RWPE2 (cell line): Measurements from ENCODE around the gene AOAH.
"Not testable (repeated sequence)": the region's sequence is repeated elsewhere in the genome, so short reads cannot be mapped to it uniquely, and the experiment has no call there.

Source experiments
- ATAC-seq: fragments of 200-7000 bp; cut with Tn5 transposase; 3 replicates; pipeline ENCODE4 v1.9.1; 2021; ENCODE audit warnings: low read depth
- DNase-seq: peaks from one replicate; pipeline ENCODE4 v3.0.0-alpha.2; 2020; ENCODE audit warnings: low spot score
- H3K27ac ChIP-seq: fragments of 450-650 bp; 2 replicates; pipeline ENCODE4 v1.5.1; 2017; ENCODE audit warnings: mild to moderate bottlenecking; ENCODE audit not compliant: poor library complexity, severe bottlenecking
- H3K27me3 ChIP-seq: fragments of 250-450 bp; sonication (Bioruptor Pico); 2 replicates; pipeline ENCODE4 v1.5.1; 2021; ENCODE audit warnings: mild to moderate bottlenecking, moderate library complexity; ENCODE audit not compliant: insufficient read depth, poor library complexity, severe bottlenecking
- H3K36me3 ChIP-seq: fragments of 250-450 bp; sonication (Bioruptor Pico); 2 replicates; pipeline ENCODE4 v1.5.1; 2020; ENCODE audit warnings: low read depth, mild to moderate bottlenecking, moderate library complexity
- H3K4me1 ChIP-seq: fragments of 250-450 bp; sonication (Bioruptor Pico); 2 replicates; pipeline ENCODE4 v1.5.1; 2021; ENCODE audit warnings: mild to moderate bottlenecking, moderate library complexity; ENCODE audit not compliant: insufficient read depth, poor library complexity, severe bottlenecking
- H3K4me3 ChIP-seq: fragments of 250-450 bp; sonication (Bioruptor Pico); 2 replicates; pipeline ENCODE4 v1.5.1; 2021; ENCODE audit warnings: mild to moderate bottlenecking, moderate library complexity; ENCODE audit not compliant: severe bottlenecking
- H3K9me3 ChIP-seq: fragments of 250-450 bp; sonication (Bioruptor Pico); 2 replicates; pipeline ENCODE4 v1.5.1; 2021; ENCODE audit warnings: mild to moderate bottlenecking, moderate library complexity; ENCODE audit not compliant: severe bottlenecking
- CTCF ChIP-seq: fragments of 450-650 bp; IDR thresholded peaks from one replicate; pipeline ENCODE4 v1.5.1; 2017; ENCODE audit warnings: mild to moderate bottlenecking, moderate library complexity; ENCODE audit not compliant: poor library complexity, severe bottlenecking

The AOAH gene

GRCh38 chr7:36506820-36507219 is 217.5 kb downstream of the AOAH start:
- ATAC-seq, result peak; percentile 78
- no peaks in the 10 kb centered on the region for H3K36me3 ChIP-seq
- no peak for DNase-seq
- H3K4me3 ChIP-seq, result no peak overlapping the region
- H3K9me3 ChIP-seq, result no peaks in the 10 kb centered on the region
- no peaks in the 10 kb centered on the region for H3K4me1 ChIP-seq
- no peak for TF ChIP-seq CTCF
- H3K27ac ChIP-seq, result no peak overlapping the region
- no peaks in the 10 kb centered on the region for H3K27me3 ChIP-seq

GRCh38 chr7:36506130-36506798 is 218.0 kb downstream of the AOAH start:
- Histone ChIP-seq H3K9me3 (no peaks in the 10 kb centered on the region), H3K4me3 (no peak overlapping the region), H3K27me3 (no peaks in the 10 kb centered on the region), H3K4me1 (no peaks in the 10 kb centered on the region), H3K27ac (no peak overlapping the region), H3K36me3 (no peaks in the 10 kb centered on the region)
- TF ChIP-seq CTCF, result no peak
- DNase-seq (no peak), ATAC-seq (no peak)

GRCh38 chr7:36504617-36505016 is 219.7 kb downstream of the AOAH start:
- not testable (repeated sequence) for H3K36me3 ChIP-seq, H3K4me1 ChIP-seq, H3K4me3 ChIP-seq, H3K27me3 ChIP-seq, H3K27ac ChIP-seq, ATAC-seq, DNase-seq, H3K9me3 ChIP-seq

- H3K27me3 ChIP-seq, H3K36me3 ChIP-seq, H3K4me1 ChIP-seq, H3K4me3 ChIP-seq, H3K9me3 ChIP-seq, ATAC-seq, H3K27ac ChIP-seq, DNase-seq: not testable (repeated sequence)
Observed at GRCh38 chr7:36504216-36504615, 220.1 kb downstream of the AOAH start.

- Histone ChIP-seq H3K27ac (no peak overlapping the region), H3K4me1 (peaks cover 11% of the 10 kb centered on the region), H3K4me3 (no peak overlapping the region), H3K9me3 (no peaks in the 10 kb centered on the region), H3K36me3 (no peaks in the 10 kb centered on the region), H3K27me3 (no peaks in the 10 kb centered on the region)
- no peak for TF ChIP-seq CTCF
- ATAC-seq (no peak), DNase-seq (no peak)
Observed at GRCh38 chr7:36497775-36498174, 226.5 kb downstream of the AOAH start.

GRCh38 chr7:36497176-36497575 is 227.1 kb downstream of the AOAH start:
- DNase-seq, H3K4me3 ChIP-seq, H3K27ac ChIP-seq, H3K36me3 ChIP-seq, H3K9me3 ChIP-seq, H3K27me3 ChIP-seq: not testable (repeated sequence)
- peaks cover 11% of the 10 kb centered on the region for H3K4me1 ChIP-seq
- ATAC-seq, result peak; percentile 87
